K562 (cell line): ENCODE data around the gene BMF. TPM values are rescaled to one million over a fixed set of nuclear protein-coding genes. Genes with fewer than 3 reads are reported as not detected.

ENCODE experiments used
- ASH1L ChIP-seq: fragments of 450-650 bp; IDR thresholded peaks from 2 replicates; pipeline ENCODE4 v1.6.1; 2018; ENCODE audit warnings: borderline replicate concordance, mild to moderate bottlenecking, low read depth; ENCODE audit not compliant: partially characterized antibody
- FOXP1 ChIP-seq: sonication (generic); formaldehyde crosslinking; IDR thresholded peaks from 2 replicates; pipeline ENCODE4 v1.8.0; 2022; ENCODE audit warnings: mild to moderate bottlenecking, missing genetic modification reagents
- JUND ChIP-seq, 2 experiments: IDR thresholded peaks; 2 replicates in 1 of 2; 3 replicates in 1 of 2; pipeline ENCODE4 v1.6.1; 2011; ENCODE audit warnings: borderline replicate concordance in 2 of 2, low read depth in 2 of 2, low read length in 2 of 2, improper control_type of control experiment in 1 of 2, missing biosample characterization in 1 of 2, missing genetic modification characterization in 1 of 2, missing genetic modification reagents in 1 of 2
- NELFE ChIP-seq: IDR thresholded peaks from 2 replicates; pipeline ENCODE4 v1.6.1; 2011; ENCODE audit warnings: mild to moderate bottlenecking; ENCODE audit not compliant: insufficient read depth, insufficient read length
- NEUROD1 ChIP-seq: fragments of 150-350 bp; IDR thresholded peaks from 2 replicates; pipeline ENCODE4 v1.6.1; 2014; ENCODE audit warnings: borderline replicate concordance, low read length, low read depth; ENCODE audit not compliant: partially characterized antibody
- NFYB ChIP-seq: IDR thresholded peaks from 2 replicates; pipeline ENCODE4 v1.6.1; 2011; ENCODE audit warnings: mild to moderate bottlenecking, moderate library complexity; ENCODE audit not compliant: insufficient read length; ENCODE audit errors: extremely low read depth
- PTBP1 ChIP-seq: fragments of 200-400 bp; formaldehyde crosslinking; IDR thresholded peaks from 2 replicates; pipeline ENCODE4 v1.6.1; 2017; ENCODE audit warnings: low read depth, low read length
- SIRT6 ChIP-seq: IDR thresholded peaks from one replicate; pipeline ENCODE4 v1.6.1; 2012; ENCODE audit warnings: low read depth, mild to moderate bottlenecking, control low read depth, inconsistent platforms, low read length, moderate library complexity
- U2AF2 ChIP-seq: fragments of 200-400 bp; formaldehyde crosslinking; optimal IDR thresholded peaks from 2 replicates; pipeline ENCODE3; 2017; ENCODE audit warnings: low read depth, mild to moderate bottlenecking, low read length
- ZNF384 ChIP-seq: IDR thresholded peaks from 2 replicates; pipeline ENCODE4 v1.6.1; 2012; ENCODE audit warnings: low read depth, low read length, improper control_type of control experiment
- ZNF699 ChIP-seq: fragments of 250-450 bp; sonication (Bioruptor Pico); IDR thresholded peaks from 2 replicates; pipeline ENCODE4 v1.8.0; 2021; ENCODE audit warnings: mild to moderate bottlenecking, moderate library complexity; ENCODE audit not compliant: insufficient replicate concordance
- ZNF77 ChIP-seq: fragments of 250-450 bp; sonication (Bioruptor Pico); IDR thresholded peaks from 2 replicates; pipeline ENCODE4 v1.5.0; 2020
- polyA plus RNA-seq, 8 experiments: library from polyadenylated mRNA; depleted of rRNA in 4 of 8; stranded (reverse) in 5 of 8; unstranded in 3 of 8; fragments of >200 nt; fragmentation: Nextera tagmentation in 2 of 8; fragmentation: Illumina TruSeq in 1 of 8; extraction: Ambion mirVana in 2 of 8; extraction: Trizol in 1 of 8; gene quantifications; 2 replicates each; pipeline versions ENCODE4 v1.2.1 to v1.2.3, GENCODE V29; 2011 to 2014; ENCODE audit warnings: inconsistent platforms in 1 of 8, missing spikeins in 1 of 8
- total RNA-seq, 7 experiments: library from RNA; depleted of rRNA in 6 of 7; stranded (reverse); fragments of >200 nt in 6 of 7; fragmentation: Illumina TruSeq in 2 of 7; extraction: Trizol in 2 of 7; gene quantifications; 2 replicates each; pipeline versions ENCODE4 v1.2.1 to v1.2.3, GENCODE V29; 2011 to 2021; ENCODE audit warnings: low replicate concordance in 1 of 7
- TF ChIP-seq, protein P1 (sequence below), 2 experiments: fragments of 450-650 bp in 1 of 2; sonication (generic) in 1 of 2; formaldehyde crosslinking; conservative IDR thresholded peaks; 2 replicates each; pipeline versions ENCODE4 v1.4.0 to v1.8.1; 2020 to 2022; ENCODE audit warnings: mild to moderate bottlenecking in 1 of 2, missing genetic modification reagents in 1 of 2
- TF ChIP-seq, protein P2 (sequence below): fragments of 450-650 bp; IDR thresholded peaks from 2 replicates; pipeline ENCODE4 v1.6.1; 2018; ENCODE audit not compliant: partially characterized antibody

BMF gene
- total and polyA plus RNA-seq, 9 of the 15 experiments (the other 6 are each of a cell fraction or from before 2014, with no cell fraction given) = 0.25 to 0.91 (median 0.59) TPM; not detected in 2

DNA sequence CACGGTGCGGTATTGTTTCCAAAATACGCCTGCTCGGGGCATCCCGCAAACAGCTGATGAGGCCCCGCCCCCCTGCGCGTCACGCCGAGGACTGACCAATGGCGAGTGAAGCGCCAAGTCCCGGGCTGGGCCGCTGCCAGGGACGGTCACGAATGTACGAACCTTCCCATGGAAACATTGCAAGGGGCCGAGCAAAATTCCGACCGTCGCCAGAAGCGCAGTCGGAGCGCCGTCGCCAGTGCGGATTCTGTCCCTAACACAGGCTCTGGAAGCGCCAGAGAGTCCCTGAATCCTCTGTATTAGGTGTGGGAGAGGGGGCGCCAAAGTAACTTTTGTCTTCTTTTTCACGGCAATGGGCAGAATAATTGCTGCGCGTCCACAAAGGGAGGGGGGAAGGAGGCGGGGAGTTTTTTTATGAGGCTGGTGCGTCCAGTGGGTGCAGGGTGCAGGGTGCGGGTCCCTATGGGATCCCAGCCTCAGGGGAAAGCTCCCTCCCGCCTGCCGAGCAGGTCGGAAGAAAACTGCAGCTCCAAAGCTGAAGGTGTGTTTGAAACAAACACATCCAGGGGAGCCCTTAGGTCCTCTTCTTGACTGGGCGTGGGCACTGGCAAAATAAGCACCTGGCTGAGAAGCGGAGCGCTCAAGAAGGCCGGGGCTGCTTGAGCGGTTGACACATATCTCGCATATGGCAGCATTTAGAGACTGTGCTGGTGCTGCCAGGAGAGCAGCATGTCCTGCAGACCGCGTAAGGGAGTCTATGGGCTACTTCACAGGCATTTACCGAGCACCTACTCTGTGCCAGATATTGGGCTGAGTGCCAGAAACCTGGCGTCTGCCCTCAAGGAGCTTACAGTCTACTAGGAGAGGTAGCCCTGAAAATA is at the start of gene BMF (continued):
- TF ChIP-seq ZNF384 = peak; percentile 71
- TF ChIP-seq U2AF2 = no peak
- peak; percentile 78 for TF ChIP-seq NFYB
- TF ChIP-seq, protein P1, sequence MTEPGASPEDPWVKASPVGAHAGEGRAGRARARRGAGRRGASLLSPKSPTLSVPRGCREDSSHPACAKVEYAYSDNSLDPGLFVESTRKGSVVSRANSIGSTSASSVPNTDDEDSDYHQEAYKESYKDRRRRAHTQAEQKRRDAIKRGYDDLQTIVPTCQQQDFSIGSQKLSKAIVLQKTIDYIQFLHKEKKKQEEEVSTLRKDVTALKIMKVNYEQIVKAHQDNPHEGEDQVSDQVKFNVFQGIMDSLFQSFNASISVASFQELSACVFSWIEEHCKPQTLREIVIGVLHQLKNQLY (CRISPR knock-in tag; conservative IDR thresholded peaks at IDR 0.05) = no peak
- TF ChIP-seq FOXP1 (CRISPR knock-in tag) = no peak
- TF ChIP-seq NELFE = no peak
- TF ChIP-seq JUND (IDR thresholded peaks at IDR 0.05; ENCODE audit: borderline replicate concordance, low read depth, low read length) = peak; percentile 70; the same call in 1 of the 2 replicates
- TF ChIP-seq JUND (tag; IDR thresholded peaks at IDR 0.05; ENCODE audit: borderline replicate concordance, low read depth, low read length) = no peak; the same call in 2 of the 3 replicates
- TF ChIP-seq ZNF77 (CRISPR knock-in tag) = no peak
- TF ChIP-seq NEUROD1 = peak; percentile 97
- TF ChIP-seq PTBP1 = no peak
- TF ChIP-seq ZNF699 (CRISPR knock-in tag) = no peak
- TF ChIP-seq, protein P2, sequence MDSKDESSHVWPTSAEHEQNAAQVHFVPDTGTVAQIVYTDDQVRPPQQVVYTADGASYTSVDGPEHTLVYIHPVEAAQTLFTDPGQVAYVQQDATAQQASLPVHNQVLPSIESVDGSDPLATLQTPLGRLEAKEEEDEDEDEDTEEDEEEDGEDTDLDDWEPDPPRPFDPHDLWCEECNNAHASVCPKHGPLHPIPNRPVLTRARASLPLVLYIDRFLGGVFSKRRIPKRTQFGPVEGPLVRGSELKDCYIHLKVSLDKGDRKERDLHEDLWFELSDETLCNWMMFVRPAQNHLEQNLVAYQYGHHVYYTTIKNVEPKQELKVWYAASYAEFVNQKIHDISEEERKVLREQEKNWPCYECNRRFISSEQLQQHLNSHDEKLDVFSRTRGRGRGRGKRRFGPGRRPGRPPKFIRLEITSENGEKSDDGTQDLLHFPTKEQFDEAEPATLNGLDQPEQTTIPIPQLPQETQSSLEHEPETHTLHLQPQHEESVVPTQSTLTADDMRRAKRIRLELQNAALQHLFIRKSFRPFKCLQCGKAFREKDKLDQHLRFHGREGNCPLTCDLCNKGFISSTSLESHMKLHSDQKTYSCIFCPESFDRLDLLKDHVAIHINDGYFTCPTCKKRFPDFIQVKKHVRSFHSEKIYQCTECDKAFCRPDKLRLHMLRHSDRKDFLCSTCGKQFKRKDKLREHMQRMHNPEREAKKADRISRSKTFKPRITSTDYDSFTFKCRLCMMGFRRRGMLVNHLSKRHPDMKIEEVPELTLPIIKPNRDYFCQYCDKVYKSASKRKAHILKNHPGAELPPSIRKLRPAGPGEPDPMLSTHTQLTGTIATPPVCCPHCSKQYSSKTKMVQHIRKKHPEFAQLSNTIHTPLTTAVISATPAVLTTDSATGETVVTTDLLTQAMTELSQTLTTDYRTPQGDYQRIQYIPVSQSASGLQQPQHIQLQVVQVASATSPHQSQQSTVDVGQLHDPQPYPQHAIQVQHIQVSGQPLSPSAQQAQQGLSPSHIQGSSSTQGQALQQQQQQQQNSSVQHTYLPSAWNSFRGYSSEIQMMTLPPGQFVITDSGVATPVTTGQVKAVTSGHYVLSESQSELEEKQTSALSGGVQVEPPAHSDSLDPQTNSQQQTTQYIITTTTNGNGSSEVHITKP = peak; percentile 66
- TF ChIP-seq ASH1L = no peak
- TF ChIP-seq SIRT6 = no peak
